Measurements from ENCODE around the gene CNKSR3.

CNKSR3 gene

GRCh38 chr6:154377726-154378125, 132.8 kb downstream of the CNKSR3 start:
- DNase-seq = no peak

- DNase-seq = no peak
Observed at GRCh38 chr6:154373971-154374370, 136.5 kb downstream of the CNKSR3 start.

- DNase-seq = no peak
Observed at GRCh38 chr6:154371281-154371680, 139.2 kb downstream of the CNKSR3 start.

GRCh38 chr6:154370545-154370944, 139.9 kb downstream of the CNKSR3 start:
- DNase-seq = no peak

GRCh38 chr6:154367839-154368695, 142.4 kb downstream of the CNKSR3 start:
- no peak for DNase-seq

GRCh38 chr6:154367336-154367735, 143.1 kb downstream of the CNKSR3 start:
- no peak for DNase-seq

- no peak for DNase-seq
Observed at GRCh38 chr6:154363821-154364220, 146.7 kb downstream of the CNKSR3 start.

- DNase-seq = no peak
Observed at GRCh38 chr6:154361476-154361875, 149.0 kb downstream of the CNKSR3 start.

- DNase-seq = no peak
Observed at GRCh38 chr6:154360476-154360875, 150.0 kb downstream of the CNKSR3 start.

- DNase-seq = no peak
Observed at GRCh38 chr6:154359679-154360078, 150.8 kb downstream of the CNKSR3 start.

GRCh38 chr6:154359161-154359574, 151.3 kb downstream of the CNKSR3 start:
- peak; percentile 42 for DNase-seq

- no peak for DNase-seq
Observed at GRCh38 chr6:154358019-154358545, 152.4 kb downstream of the CNKSR3 start.

- no peak for DNase-seq
Observed at GRCh38 chr6:154356690-154357089, 153.8 kb downstream of the CNKSR3 start, which contains the start of gene IPCEF1. TSS of gene IPCEF1 (minus strand) at chr6:154356803. CDS start at chr6:154265947, 90,856 bp downstream.

- DNase-seq = no peak
Observed at GRCh38 chr6:154356113-154356512, 154.4 kb downstream of the CNKSR3 start.

- DNase-seq = no peak
Observed at GRCh38 chr6:154354265-154354777, 156.2 kb downstream of the CNKSR3 start.

GRCh38 chr6:154353626-154354025, 156.9 kb downstream of the CNKSR3 start:
- no peak for DNase-seq

- DNase-seq = no peak
Observed at GRCh38 chr6:154352898-154353585, 157.4 kb downstream of the CNKSR3 start.

- DNase-seq = no peak
Observed at GRCh38 chr6:154350293-154350692, 160.2 kb downstream of the CNKSR3 start.

GRCh38 chr6:154347981-154348380, 162.5 kb downstream of the CNKSR3 start:
- DNase-seq = no peak

- no peak for DNase-seq
Observed at GRCh38 chr6:154345811-154346210, 164.7 kb downstream of the CNKSR3 start.

- DNase-seq = no peak
Observed at GRCh38 chr6:154343473-154344308, 166.8 kb downstream of the CNKSR3 start.

GRCh38 chr6:154341871-154342270, 168.6 kb downstream of the CNKSR3 start:
- DNase-seq = no peak

GRCh38 chr6:154341336-154341735, 169.1 kb downstream of the CNKSR3 start:
- DNase-seq = no peak
